Hepatic stellate cell (primary cell): Measurements from ENCODE around the gene TIMM44.
"Not testable (repeated sequence)": the region's sequence is repeated elsewhere in the genome, so short reads cannot be mapped to it uniquely, and the experiment has no call there.

ENCODE experiments used
- DNase-seq: peaks from one replicate; pipeline ENCODE4 v3.0.0; 2011; ENCODE audit warnings: low spot score

TIMM44 gene

DNA sequence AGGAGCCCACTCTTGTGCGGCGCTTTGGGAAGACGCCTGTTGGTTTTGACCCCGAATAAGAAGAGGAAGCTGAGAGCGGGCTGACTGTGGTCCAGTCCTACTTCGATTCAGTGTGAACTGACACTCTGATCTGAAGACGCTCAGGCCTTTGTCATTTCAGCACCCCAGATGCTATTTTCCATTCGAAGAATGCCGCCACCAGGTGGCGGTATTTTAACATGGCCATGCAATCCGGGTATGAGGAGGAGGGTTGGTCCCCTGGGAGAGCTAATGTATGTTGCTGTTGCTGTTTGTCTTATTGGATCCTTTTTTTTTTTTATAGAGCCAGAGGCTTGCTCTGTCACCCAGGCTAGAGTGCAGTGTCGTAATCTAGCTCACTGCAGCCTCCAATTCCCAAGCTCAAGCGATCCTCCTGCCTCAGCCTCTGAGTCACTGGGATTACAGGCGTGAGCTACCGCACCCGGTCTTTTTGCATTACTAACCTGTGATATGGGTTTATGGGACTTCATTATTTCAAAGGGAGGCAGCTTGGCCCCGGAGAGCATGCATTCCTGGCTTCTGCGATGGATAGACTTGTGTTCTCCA, 803 bp upstream of the TIMM44 start:
- DNase-seq, result peak; percentile 88

DNA sequence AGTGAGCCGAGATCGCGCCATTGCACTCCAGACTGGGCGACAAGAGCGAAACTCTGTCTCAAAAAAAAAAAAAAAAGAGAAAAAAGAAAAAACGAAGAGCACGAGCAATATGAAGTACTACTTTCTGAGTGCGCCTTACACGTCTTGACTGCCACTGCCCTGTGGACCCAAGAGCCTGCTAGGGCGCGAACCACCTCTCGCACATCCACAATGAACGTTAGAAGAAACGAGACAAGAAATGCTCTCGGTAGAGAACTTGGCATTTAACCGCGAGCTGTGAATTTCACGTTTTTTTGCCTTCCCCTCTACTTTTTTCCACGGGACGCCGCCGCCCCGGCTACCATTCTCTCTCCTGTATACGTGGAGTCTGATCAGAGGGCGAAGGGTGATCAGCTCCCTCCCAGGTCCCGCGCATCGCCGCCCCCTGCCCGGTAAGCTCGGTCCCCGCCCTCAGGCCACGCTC, 454 bp downstream of the TIMM44 start:
- no peak for DNase-seq

DNA sequence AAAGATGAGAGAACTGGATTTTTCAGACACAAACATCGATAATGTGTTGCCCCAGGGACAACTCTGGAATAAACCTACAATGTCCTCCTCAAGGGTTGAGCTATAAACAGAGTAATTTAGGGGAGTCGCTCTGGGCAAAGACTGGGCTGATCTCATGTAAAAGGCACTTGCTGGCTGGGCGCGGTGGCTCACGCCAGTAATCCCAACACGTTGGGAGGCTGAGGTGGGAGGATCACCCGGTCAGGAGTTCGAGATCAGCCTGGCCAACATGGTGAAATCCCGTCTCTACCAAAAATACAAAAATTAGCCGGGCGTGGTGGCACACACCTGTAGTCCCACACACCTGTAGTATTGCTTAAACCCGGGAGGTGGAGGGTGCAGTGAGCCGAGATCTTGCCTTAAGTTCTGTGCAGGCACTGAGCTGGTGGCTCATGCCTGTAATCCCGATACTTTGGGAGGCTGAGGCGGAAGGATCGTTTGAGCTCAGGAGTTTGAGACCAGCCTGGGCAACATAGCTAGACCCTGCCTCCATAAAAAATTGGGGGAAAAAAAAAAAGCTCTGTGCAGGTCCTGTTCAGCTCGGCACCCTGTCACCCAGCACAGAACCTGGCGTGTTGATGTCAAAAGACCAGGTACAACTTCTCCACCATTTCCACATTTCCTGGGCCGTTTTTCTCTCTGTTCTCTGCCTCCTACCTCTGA, 1.4 kb downstream of the TIMM44 start:
- no peak for DNase-seq

DNA sequence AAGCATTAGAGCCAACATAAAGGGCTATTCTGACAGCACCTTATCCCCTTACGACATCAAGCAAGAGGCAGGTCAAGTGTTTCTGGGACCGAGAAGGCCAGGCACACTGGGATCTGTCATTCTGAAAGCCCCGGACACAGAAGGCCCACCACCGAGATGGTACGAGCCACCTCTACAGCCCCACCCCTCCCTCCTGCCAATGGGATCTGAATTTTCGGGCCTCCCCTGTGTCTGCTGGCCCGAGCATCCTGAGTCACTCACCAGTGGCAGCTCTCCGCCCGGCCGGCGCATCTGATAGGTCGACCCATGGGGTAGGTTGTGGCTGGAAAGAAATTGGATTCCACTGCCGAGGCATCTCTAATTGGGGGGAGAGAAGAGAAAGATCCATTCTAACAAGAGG, 2.6 kb downstream of the TIMM44 start:
- DNase-seq, result no peak

DNA sequence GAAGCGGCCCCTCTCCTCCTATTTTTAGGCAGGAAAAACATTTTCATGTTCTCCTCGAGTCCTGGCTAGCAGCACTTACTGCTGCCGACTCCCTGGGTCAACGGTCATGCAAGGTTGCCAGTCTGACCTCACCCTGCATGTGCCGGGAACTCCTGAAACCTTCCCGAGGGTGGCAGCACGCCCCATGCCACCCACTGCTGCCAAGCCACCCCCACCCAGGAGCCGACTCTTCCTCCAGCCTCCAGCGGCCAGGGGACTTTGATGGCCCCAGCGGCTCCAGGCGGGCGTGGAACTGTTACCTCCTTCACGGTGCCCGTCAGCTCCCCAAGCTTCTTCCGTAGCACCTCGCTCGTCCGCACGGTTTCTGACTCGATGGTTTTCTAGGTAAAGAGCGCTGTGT, 8.7 kb downstream of the TIMM44 start:
- no peak for DNase-seq

DNA sequence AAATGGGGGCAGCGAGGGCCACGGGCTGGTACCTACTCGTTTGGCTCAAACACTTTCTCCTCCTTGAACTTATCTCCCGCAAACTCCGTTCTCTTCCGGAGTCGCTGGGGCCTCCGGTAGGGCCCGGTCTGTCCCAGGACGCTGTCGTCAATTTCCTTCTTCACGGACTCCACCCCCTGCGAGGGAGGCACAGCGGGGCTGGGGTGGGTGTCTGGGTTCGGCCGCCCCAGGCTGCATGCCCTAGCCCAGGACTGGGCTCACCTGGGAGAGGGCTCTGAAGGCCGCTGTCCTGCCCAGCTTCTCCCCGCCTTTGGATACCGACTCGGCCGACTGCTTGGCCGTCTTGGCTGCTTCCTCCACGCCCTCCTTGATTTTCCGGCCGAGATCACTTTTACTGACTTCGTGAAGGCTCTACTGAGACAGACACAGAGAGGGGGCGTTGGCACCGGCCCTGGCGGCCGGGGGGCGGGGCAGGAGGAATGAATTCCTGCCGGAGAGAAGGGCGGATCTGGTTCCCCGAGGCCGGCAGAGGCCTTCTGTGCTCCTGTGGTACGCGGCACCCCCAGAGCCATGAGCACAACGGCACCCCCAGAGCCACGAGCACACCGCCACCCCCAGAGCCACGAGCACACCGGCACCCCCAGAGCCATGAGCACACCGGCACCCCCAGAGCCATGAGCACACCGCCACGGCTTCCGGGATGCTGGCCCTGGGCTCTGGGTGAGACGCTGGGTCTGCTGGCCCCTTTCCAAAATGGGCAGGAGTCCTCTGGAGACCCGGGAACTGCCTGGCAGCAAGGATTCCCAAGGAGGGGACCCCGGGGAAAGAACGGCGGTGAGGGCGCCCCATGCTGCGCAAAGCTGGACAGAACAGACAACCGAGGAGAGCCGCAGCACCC, 9.4 kb downstream of the TIMM44 start:
- DNase-seq, result no peak

DNA sequence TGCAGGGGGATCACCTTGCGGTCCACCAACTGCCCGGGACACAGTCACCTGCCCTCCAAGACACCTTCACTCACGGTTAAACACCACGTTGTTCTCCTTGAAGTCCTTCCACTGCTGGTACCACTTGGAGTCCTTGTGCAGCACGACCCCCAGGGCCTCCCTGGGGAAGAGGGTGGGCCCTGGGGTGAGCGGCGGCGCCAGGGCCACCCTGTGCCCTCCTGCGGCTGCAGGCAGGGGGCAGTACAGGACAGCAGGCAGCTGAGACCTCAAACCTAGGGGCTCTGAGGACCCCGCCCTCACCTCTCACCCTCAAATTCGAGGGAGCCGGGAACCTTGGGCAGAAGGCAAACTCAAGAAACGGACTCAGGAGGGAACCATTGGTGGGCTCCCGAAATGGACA, 10.1 kb downstream of the TIMM44 start:
- DNase-seq, result no peak

DNA sequence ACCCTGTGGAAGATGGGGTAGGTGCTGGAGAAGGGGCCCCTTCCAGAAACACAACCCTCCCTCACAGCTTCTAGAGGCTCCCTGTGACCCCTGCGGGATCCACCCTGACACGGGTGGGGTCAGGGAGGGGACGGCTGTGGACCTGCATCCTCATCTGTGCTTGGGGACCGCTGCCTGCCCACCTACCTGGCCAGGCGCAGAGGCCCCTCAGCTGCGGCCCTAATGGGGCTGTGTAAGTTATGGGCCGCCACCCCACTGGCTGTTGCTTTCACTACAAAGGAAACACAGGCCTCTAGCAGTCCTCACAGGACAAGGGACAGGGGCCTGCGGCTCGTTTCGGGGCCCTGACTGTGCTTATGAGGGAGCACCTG, 10.6 kb downstream of the TIMM44 start:
- no peak for DNase-seq

DNA sequence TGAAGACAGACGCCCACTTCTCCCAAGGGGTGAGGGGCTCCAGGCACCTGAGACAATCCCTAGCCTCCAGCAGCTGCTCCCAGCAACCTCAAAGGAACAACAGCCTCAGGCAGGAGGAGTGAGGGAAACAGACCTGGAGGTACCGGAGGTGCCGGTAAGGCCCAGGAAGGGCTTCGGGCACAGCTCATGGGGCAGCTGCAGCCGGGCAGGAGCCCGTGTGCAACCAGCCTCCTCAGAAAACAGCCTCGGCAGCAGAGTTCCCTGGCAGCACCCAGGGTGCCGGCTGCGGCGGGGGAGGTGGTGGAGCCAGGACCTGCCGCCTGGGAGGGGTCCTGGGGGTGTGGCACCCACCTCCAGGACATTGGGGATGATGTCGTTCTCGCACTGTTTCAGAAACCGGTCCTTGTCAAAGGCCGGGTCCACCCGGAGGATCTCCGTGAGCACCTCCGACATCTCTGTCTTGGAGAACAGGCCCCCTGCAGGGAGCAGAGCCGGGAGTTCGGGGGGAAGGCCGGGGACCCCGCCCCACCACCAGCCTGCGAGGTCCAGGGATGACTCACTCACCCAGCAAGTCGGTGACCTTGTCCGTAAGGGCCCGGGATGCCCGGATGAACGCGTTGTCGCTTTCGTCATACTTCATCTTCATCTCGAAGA, 11.1 kb downstream of the TIMM44 start:
- DNase-seq, result no peak

DNA sequence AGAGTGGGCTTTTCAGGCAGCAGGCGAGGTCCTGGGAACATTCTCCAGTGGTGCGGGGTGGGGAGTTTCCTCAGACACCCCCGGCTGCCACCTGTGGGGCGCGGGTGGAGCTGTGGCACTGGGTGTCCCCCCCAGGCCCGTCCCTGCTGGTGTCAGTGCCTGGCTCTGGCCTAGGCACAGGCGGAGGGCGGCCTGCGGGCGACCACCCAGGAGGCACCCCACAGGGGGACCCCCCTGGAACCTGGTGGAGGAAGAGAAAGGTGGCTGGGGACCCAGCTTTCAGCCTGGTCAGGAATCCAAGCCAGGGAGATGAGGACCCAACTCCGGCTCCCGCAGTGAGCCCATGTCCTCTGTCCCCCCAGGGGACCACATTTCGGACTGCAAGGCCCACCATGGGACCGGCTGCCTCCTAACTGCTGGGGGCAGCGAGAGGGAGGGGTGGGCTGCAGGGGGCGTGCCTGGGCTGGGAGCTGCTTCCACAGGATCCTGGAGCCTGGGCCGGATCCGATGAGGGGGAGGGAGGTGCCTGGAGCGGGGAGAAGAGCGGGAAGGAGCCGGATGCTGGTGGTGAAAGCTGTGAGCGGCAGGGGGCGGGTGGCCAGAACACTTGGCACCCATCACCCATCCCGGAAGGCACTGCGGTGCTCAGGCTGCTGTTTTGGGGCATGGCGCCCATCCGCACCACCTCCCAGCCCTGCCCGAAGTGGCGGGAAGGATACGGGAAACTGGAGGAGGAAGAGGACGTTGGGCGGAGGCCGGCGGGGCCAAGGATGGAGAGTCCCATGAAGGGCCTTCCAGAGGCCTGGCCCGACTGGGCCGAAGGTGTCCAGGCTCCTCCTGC, 12.0 kb downstream of the TIMM44 start:
- no peak for DNase-seq

DNA sequence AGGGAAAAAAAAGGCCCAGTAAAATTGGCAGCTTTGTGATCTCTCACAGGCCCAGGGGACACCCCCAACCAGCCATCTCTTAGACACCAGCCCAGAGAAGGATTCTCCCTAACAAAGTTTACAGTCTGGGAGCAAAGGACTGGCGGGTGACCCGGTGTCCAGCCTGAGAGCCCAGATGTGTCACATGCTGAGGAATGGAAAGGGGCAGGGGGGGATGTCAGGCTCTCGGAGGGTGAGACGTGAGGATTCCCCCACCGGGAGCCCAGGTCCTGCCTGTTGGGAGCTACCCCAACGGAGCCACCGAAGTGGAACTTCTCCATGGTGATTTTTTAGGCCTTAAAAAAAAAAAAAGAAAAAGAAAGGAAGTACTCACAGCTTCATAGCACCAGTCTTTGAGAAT, 12.7 kb downstream of the TIMM44 start:
- no peak for DNase-seq

DNA sequence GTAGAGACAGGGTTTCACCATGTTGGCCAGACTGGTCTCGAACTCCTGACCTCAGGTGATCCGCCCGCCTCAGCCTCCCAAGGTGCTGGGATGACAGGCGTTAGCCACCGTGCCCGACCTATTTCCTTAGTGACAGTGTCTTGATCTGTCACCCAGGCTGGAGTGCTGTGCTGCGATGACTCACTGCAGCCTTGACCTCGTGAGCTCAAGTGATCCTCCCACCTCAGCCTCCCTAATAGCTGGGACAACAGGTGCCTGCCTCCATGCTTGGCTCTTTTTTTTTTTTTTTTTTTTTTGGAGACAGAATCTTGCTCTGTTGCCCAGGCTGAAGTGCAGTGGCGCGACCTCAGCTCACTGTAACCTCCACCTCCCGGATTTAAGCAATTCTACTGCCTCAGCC, 13.4 kb downstream of the TIMM44 start:
- DNase-seq, result not testable (repeated sequence)

DNA sequence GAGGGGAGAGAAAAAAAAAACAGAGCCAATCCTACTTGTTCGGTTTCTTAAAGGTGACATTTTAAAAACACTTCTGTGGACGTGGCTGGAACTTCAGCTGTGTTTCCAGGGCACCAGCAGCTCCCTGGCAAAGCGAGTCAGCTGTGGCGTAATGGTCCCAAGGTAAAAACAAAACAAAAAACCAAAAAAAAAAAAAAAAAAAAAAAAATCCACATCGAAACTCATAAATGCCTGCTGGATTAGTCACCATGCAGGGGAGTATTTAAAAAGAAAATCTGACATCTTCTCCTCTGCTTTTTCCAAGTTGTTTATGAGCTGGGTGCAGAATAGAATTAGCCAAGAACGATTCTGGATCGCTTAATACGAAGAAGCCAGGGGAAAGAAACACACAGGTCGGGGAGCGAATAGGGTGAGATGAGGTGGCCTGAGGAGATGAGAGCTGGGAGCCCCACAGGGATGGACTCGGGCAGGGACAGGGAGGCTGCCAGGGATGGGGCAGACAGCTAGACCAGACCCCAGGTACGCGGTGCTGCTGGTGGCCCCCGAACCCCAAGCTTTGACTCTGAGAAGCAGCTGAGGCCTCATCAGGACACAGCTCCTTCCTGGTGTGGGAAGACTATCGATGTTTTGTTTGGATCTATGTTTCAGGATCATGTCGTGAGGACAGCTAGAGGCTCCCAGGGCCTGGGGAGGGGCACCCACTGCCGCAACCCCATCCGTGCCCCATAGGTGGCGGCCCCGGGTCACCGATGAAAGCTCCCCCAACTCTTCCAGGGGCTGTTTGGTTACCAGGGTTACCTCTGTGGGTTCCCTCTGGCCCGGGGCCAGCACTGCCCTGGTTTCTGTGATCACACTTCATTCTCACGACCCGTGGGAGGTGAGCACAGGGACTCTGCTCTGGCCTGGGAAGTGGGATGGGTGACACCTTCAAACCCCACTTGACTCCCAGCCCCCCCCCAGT, 14.4 kb downstream of the TIMM44 start:
- peak; percentile 84 for DNase-seq

DNA sequence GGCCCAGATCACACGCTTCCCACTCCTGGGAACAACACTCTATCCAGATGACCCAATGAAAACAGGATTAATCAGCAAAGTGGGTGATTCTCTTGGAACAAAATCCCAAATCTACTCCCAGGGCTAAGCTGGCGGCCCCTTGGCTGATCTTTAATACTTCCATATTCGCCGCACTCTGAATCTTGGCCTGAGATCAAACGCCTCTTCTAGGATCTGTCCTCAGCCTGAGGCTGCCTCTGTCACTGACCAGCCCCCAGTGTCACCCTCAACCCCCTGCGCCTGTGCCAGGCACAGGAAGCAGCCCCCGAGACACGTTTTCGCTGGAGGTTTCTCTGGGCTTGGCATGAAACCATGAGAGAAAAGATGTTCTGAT, 15.1 kb downstream of the TIMM44 start:
- no peak for DNase-seq

DNA sequence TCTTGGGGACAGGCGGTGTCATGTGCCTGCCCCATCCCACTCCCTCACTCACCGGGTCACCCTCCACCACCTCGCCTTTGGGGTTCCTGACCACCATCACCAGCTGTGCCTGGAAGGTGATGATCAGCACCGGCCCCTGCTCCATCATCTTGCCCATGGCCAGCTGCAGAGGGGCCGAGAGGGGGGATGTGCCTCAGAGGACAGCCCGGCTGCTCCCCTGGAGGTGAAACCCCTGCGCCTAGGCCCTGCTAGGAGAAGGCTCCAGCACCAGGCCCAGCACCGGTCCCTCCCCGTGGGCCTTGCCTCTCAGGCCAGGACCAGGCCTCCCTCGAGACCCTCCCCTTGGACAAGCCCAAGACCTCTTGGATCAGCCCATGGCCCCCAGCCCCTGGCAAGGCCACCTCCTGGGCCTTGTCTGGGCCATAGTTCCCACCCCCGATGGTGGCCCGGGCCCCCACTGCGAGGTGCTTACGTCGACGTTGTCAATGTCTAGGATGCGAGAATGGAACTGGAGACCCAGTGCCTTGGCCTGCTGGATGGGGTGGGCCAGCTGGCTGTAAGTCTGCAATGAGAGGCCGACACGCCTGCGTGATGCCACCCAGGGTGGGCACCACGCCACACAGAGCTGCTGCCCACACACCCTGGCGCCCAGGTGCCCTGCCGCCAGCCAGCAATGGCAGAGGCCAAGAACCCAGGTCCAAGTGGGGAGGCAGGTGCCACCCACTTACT, 15.7 kb downstream of the TIMM44 start:
- DNase-seq, result no peak

DNA sequence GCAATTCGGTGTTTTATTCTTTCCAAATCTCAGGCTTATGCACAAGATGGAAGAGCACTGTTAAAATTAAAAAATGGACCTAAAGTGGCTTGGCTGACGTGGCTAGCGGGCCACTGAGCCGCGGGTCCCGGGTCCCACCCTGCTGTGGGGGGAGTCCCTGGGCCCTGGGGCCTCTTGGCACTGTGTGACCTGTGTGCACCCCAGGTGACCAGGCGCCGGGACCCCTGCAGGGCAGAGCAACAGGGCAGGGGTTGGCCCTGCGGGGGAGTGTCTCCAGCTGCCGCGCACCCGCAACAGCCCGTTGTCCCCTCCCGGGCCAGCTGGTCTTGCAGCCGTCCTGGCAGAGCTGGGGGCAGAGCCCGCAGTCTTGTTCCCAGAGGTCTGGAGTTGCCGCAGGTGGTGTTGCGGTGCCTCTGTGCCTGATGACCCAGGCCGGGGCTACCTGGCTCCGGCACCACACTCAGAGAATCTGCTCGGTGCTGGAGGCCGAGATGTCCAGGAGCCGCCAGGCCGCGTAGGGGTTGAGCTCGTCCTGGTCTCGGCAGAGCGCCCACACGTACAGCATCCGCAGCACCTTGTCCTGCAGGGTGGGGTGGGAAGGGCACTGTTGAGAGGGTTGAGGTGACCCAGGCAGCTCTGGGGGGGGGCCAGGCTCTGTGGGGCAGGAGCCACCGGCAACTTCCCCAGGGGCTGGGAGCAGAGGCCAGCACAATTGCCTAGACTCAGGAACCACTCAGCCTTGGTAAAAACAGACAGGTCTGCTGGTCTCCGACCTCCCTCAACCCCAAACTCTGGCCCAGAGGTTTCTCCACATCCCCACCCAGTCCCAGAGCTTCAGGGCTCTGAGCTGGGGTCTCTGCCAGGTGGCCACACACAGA, 16.5 kb downstream of the TIMM44 start:
- DNase-seq, result no peak

DNA sequence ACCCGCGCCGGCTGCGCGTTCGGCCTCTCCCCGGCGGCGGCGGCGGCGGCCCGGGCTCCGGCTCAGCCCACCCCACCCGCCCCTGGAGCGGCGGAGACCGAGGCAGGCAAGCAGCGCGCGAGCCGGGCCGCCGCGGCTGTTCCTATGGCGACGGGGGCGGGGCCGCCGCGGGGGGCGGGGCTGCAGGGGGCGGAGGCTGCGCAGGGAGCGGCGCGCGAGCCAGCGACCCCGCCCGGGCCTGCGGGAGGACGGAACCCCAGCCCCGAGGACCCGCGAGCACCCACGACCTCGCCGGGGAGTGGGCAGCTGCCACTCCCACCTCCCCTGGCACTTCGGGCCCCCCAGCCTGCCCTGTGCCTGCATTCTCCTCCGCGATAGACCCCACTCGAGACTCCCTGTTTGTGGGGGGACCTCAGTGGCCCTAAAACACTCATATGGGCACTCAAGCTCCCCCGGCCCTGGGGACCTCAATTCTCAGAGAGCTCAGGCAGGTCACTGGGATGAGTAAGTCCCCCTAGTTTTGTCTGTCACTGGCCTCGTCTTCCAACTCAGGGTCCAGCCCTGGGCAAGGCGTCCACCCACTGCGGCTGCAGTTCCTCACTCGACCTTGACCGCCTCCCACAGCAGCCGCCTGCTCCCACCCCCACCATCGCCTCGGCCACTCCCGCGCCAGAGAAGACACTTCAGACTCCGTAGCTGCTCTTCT, 17.3 kb downstream of the TIMM44 start, which contains the start of gene CTXN1:
Gene CTXN1, minus strand, starts transcription at position 115 of the 706 bp plus-strand sequence. CDS start 597 bp downstream, outside the sequence.
- DNase-seq, result peak; percentile 79
